ENCODE measurements around the gene HOXD1.
A peak's percentile ranks its signal among the peaks of the same experiment; 100 is the strongest.

The HOXD1 gene

GRCh38 chr2:176152350-176153181 lies 35.9 kb upstream of the HOXD1 start:
- DNase-seq (ENCODE audit: low spot score): peak; percentile 75

- no peak for DNase-seq (ENCODE audit: low spot score)
Observed at GRCh38 chr2:176154576-176155252, 33.8 kb upstream of the HOXD1 start.

- no peak for DNase-seq (ENCODE audit: low spot score)
Observed at GRCh38 chr2:176155356-176156044, 33.0 kb upstream of the HOXD1 start.

GRCh38 chr2:176156301-176156806 lies 32.1 kb upstream of the HOXD1 start:
- DNase-seq (ENCODE audit: low spot score): no peak

- peak; percentile 37 for DNase-seq (ENCODE audit: low spot score)
Observed at GRCh38 chr2:176156807-176157498, 31.5 kb upstream of the HOXD1 start, which contains the start of gene HOXD3. HOXD3 (plus strand) TSS chr2:176157307; CDS start chr2:176169115, 11,808 bp downstream.

- peak; percentile 63 for DNase-seq (ENCODE audit: low spot score)
Observed at GRCh38 chr2:176157499-176158185, 30.8 kb upstream of the HOXD1 start.

- DNase-seq (ENCODE audit: low spot score): no peak
Observed at GRCh38 chr2:176158186-176158591, 30.3 kb upstream of the HOXD1 start.

GRCh38 chr2:176158855-176159662 lies 29.4 kb upstream of the HOXD1 start:
- no peak for DNase-seq (ENCODE audit: low spot score)

- DNase-seq (ENCODE audit: low spot score): no peak
Observed at GRCh38 chr2:176159663-176160250, 28.7 kb upstream of the HOXD1 start.

GRCh38 chr2:176160251-176160985 lies 28.1 kb upstream of the HOXD1 start:
- DNase-seq (ENCODE audit: low spot score): no peak

- no peak for DNase-seq (ENCODE audit: low spot score)
Observed at GRCh38 chr2:176160986-176161824, 27.3 kb upstream of the HOXD1 start.

- peak; percentile 77 for DNase-seq (ENCODE audit: low spot score)
Observed at GRCh38 chr2:176161825-176162626, 26.4 kb upstream of the HOXD1 start.

GRCh38 chr2:176162911-176163671 lies 25.4 kb upstream of the HOXD1 start:
- DNase-seq (ENCODE audit: low spot score): no peak

GRCh38 chr2:176163672-176164056 lies 24.8 kb upstream of the HOXD1 start:
- DNase-seq (ENCODE audit: low spot score): no peak

GRCh38 chr2:176164201-176164600 lies 24.3 kb upstream of the HOXD1 start:
- no peak for DNase-seq (ENCODE audit: low spot score)

GRCh38 chr2:176164611-176165369 lies 23.7 kb upstream of the HOXD1 start:
- DNase-seq (ENCODE audit: low spot score): no peak
